ENCODE results near the gene TMEM242.

TMEM242 gene

GRCh38 chr6:157335829-157336228 lies 12.5 kb upstream of the TMEM242 start:
- no peaks in the 10 kb centered on the region for H3K9me3 ChIP-seq (ENCODE audit: insufficient read depth, low read depth, low read length)
- no peaks in the 10 kb centered on the region for H3K36me3 ChIP-seq (ENCODE audit: insufficient read depth, low read length)
- no peaks in the 10 kb centered on the region for H3F3A ChIP-seq (ENCODE audit: low read depth)
- H3K9ac ChIP-seq (ENCODE audit: low read depth, low read length, poor library complexity, severe bottlenecking) = no peak overlapping the region
- H3K27me3 ChIP-seq (ENCODE audit: insufficient read depth, low read length, poor library complexity, severe bottlenecking) = peaks cover 4% of the 10 kb centered on the region
- TF ChIP-seq CTCF (conservative IDR thresholded peaks at IDR 0.05; ENCODE audit: low read length) = no peak
- TF ChIP-seq EZH2phosphoT487 (IDR thresholded peaks at IDR 0.05; ENCODE audit: borderline replicate concordance) = no peak
- no peaks in the 10 kb centered on the region for H4K20me1 ChIP-seq (ENCODE audit: insufficient read depth, low read length, poor library complexity, severe bottlenecking)
- H3K79me2 ChIP-seq (ENCODE audit: insufficient read depth, low read length) = no peaks in the 10 kb centered on the region
- H2AFZ ChIP-seq (ENCODE audit: low read length) = peak overlapping the region; percentile 41; the same call in 1 of the 2 replicates
- no peaks in the 10 kb centered on the region for H3K9me2 ChIP-seq (replicated peaks; ENCODE audit: low read depth, low read length)
- H3K4me1 ChIP-seq (ENCODE audit: insufficient read depth, low read length, poor library complexity, severe bottlenecking) = no peaks in the 10 kb centered on the region
- no peak overlapping the region for H3K4me3 ChIP-seq (ENCODE audit: low read length, poor library complexity, severe bottlenecking)
- H3K4me2 ChIP-seq (ENCODE audit: low read depth, low read length, poor library complexity, severe bottlenecking) = no peak overlapping the region

GRCh38 chr6:157333956-157334355 lies 10.6 kb upstream of the TMEM242 start:
- Histone ChIP-seq H3F3A (ENCODE audit: low read depth) (no peaks in the 10 kb centered on the region), H3K36me3 (ENCODE audit: insufficient read depth, low read length) (no peaks in the 10 kb centered on the region), H3K4me3 (ENCODE audit: low read length, poor library complexity, severe bottlenecking) (no peak overlapping the region), H3K9me3 (ENCODE audit: insufficient read depth, low read depth, low read length) (no peaks in the 10 kb centered on the region), H3K4me2 (ENCODE audit: low read depth, low read length, poor library complexity, severe bottlenecking) (no peak overlapping the region), H3K27me3 (ENCODE audit: insufficient read depth, low read length, poor library complexity, severe bottlenecking) (peaks cover 4% of the 10 kb centered on the region), H3K4me1 (ENCODE audit: insufficient read depth, low read length, poor library complexity, severe bottlenecking) (no peaks in the 10 kb centered on the region), H3K79me2 (ENCODE audit: insufficient read depth, low read length) (no peaks in the 10 kb centered on the region), H2AFZ (ENCODE audit: low read length) (no peak overlapping the region), H3K9me2 (replicated peaks; ENCODE audit: low read depth, low read length) (no peaks in the 10 kb centered on the region), H3K9ac (ENCODE audit: low read depth, low read length, poor library complexity, severe bottlenecking) (no peak overlapping the region), H4K20me1 (ENCODE audit: insufficient read depth, low read length, poor library complexity, severe bottlenecking) (no peaks in the 10 kb centered on the region)
- TF ChIP-seq EZH2phosphoT487 (IDR thresholded peaks at IDR 0.05; ENCODE audit: borderline replicate concordance) (no peak), CTCF (conservative IDR thresholded peaks at IDR 0.05; ENCODE audit: low read length) (no peak)

DNA sequence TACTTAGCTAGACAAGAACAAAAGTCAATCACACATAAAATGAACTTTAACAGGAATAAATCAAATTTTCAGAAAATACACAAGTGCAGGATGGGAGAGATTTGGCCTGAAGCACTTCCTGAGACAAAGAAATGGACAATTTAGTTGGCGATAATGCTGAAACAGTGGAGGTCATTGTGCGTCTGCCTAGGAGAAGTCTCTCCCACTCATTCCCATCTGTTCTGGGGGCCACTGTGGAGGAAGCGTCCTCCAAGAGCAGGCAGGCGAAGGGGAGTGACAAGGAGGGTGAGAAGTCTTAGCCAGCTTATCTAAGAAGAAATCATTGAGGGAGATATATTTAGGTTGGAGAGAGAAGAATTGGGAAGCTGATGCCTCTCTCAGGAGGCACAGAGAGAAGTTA lies 10.2 kb upstream of the TMEM242 start:
- H3K9ac ChIP-seq (ENCODE audit: low read depth, low read length, poor library complexity, severe bottlenecking) = no peak overlapping the region
- no peaks in the 10 kb centered on the region for H3K9me3 ChIP-seq (ENCODE audit: insufficient read depth, low read depth, low read length)
- no peak overlapping the region for H2AFZ ChIP-seq (ENCODE audit: low read length)
- TF ChIP-seq EZH2phosphoT487 (IDR thresholded peaks at IDR 0.05; ENCODE audit: borderline replicate concordance) (no peak), CTCF (conservative IDR thresholded peaks at IDR 0.05; ENCODE audit: low read length) (no peak)
- no peaks in the 10 kb centered on the region for H3K79me2 ChIP-seq (ENCODE audit: insufficient read depth, low read length)
- no peaks in the 10 kb centered on the region for H3K9me2 ChIP-seq (replicated peaks; ENCODE audit: low read depth, low read length)
- no peaks in the 10 kb centered on the region for H4K20me1 ChIP-seq (ENCODE audit: insufficient read depth, low read length, poor library complexity, severe bottlenecking)
- no peaks in the 10 kb centered on the region for H3K36me3 ChIP-seq (ENCODE audit: insufficient read depth, low read length)
- no peak overlapping the region for H3K4me2 ChIP-seq (ENCODE audit: low read depth, low read length, poor library complexity, severe bottlenecking)
- no peaks in the 10 kb centered on the region for H3K4me1 ChIP-seq (ENCODE audit: insufficient read depth, low read length, poor library complexity, severe bottlenecking)
- H3K27me3 ChIP-seq (ENCODE audit: insufficient read depth, low read length, poor library complexity, severe bottlenecking) = peaks cover 4% of the 10 kb centered on the region
- H3F3A ChIP-seq (ENCODE audit: low read depth) = no peaks in the 10 kb centered on the region
- H3K4me3 ChIP-seq (ENCODE audit: low read length, poor library complexity, severe bottlenecking) = no peak overlapping the region

Data from Loucy (cell line).